Mesenchymal stem cell (in vitro differentiated cells and primary cell): ENCODE measurements around the gene NKAIN2.

Experiments used
- DNase-seq: peaks from one replicate; pipeline ENCODE4 v3.0.0-alpha.2; 2013
- H2AFZ ChIP-seq: one replicate; pipeline ENCODE4 v1.6.1; 2013; ENCODE audit warnings: low read depth, mild to moderate bottlenecking, control low read depth, inconsistent platforms, low read length, moderate library complexity
- H2AK5ac ChIP-seq: 2 replicates; pipeline ENCODE4 v1.6.1; 2013; ENCODE audit warnings: low read length, moderate library complexity, mild to moderate bottlenecking, inconsistent platforms; ENCODE audit not compliant: severe bottlenecking
- H2BK120ac ChIP-seq: one replicate; pipeline ENCODE4 v1.6.1; 2013; ENCODE audit warnings: low read depth, mild to moderate bottlenecking, inconsistent platforms, low read length, moderate library complexity
- H2BK12ac ChIP-seq, 2 experiments: one replicate each; pipeline ENCODE4 v1.6.1; 2013; ENCODE audit warnings: inconsistent platforms in 2 of 2, low read length in 2 of 2, mild to moderate bottlenecking in 2 of 2, moderate library complexity in 2 of 2, control low read depth in 1 of 2
- H2BK15ac ChIP-seq: one replicate; pipeline ENCODE4 v1.6.1; 2013; ENCODE audit warnings: mild to moderate bottlenecking, low read depth, inconsistent platforms; ENCODE audit not compliant: poor library complexity, severe bottlenecking
- H2BK5ac ChIP-seq: 2 replicates; pipeline ENCODE4 v1.6.1; 2013; ENCODE audit warnings: low read depth, mild to moderate bottlenecking, low read length, control low read depth, inconsistent platforms; ENCODE audit not compliant: poor library complexity, severe bottlenecking
- H3K14ac ChIP-seq, 2 experiments: one replicate each; pipeline ENCODE4 v1.6.1; 2013; ENCODE audit warnings: inconsistent platforms in 2 of 2, low read length in 2 of 2, control low read depth in 1 of 2, mild to moderate bottlenecking in 1 of 2, moderate library complexity in 1 of 2
- H3K18ac ChIP-seq, 2 experiments: one replicate each; pipeline ENCODE4 v1.6.1; 2013; ENCODE audit warnings: inconsistent platforms in 2 of 2, low read length in 2 of 2, control low read depth in 1 of 2, low read depth in 1 of 2, mild to moderate bottlenecking in 1 of 2
- H3K23ac ChIP-seq, 2 experiments: one replicate each; pipeline ENCODE4 v1.6.1; 2013; ENCODE audit warnings: inconsistent platforms in 2 of 2, low read length in 2 of 2, mild to moderate bottlenecking in 2 of 2, moderate library complexity in 2 of 2, control low read depth in 1 of 2
- H3K27ac ChIP-seq: 2 replicates; pipeline ENCODE4 v1.5.1; 2013; ENCODE audit warnings: mild to moderate bottlenecking, moderate library complexity, low read length, control low read depth, inconsistent platforms; ENCODE audit not compliant: poor library complexity, severe bottlenecking
- H3K27me3 ChIP-seq, 2 experiments: 2 replicates each; pipeline versions ENCODE4 v1.6.1 to v1.7.0; 2013; ENCODE audit warnings: low read length in 2 of 2, mild to moderate bottlenecking in 2 of 2, moderate library complexity in 2 of 2, control low read depth in 1 of 2, inconsistent platforms in 1 of 2; ENCODE audit not compliant: control insufficient read depth in 1 of 2, insufficient read depth in 1 of 2
- H3K36me3 ChIP-seq, 2 experiments: 2 replicates each; pipeline versions ENCODE4 v1.6.1 to v1.7.0; 2013; ENCODE audit warnings: low read length in 2 of 2, control low read depth in 1 of 2, inconsistent platforms in 1 of 2, low read depth in 1 of 2, mild to moderate bottlenecking in 1 of 2; ENCODE audit not compliant: insufficient read depth in 2 of 2, control insufficient read depth in 1 of 2
- H3K4ac ChIP-seq, 2 experiments: one replicate each; pipeline ENCODE4 v1.6.1; 2013; ENCODE audit warnings: inconsistent platforms in 2 of 2, low read length in 2 of 2, mild to moderate bottlenecking in 2 of 2, moderate library complexity in 2 of 2, control low read depth in 1 of 2, low read depth in 1 of 2
- H3K4me1 ChIP-seq: 2 replicates; pipeline ENCODE4 v1.6.1; 2013; ENCODE audit warnings: low read depth, low read length, control low read depth; ENCODE audit not compliant: control insufficient read depth, insufficient read depth
- H3K4me2 ChIP-seq: 2 replicates; pipeline ENCODE4 v1.6.1; 2013; ENCODE audit warnings: low read length, mild to moderate bottlenecking, inconsistent platforms; ENCODE audit not compliant: poor library complexity, severe bottlenecking
- H3K4me3 ChIP-seq, 2 experiments: 2 replicates each; pipeline versions ENCODE4 v1.5.1 to v1.7.0; 2013; ENCODE audit warnings: low read length in 2 of 2, mild to moderate bottlenecking in 2 of 2, control low read depth in 1 of 2, low read depth in 1 of 2; ENCODE audit not compliant: insufficient read depth in 1 of 2
- H3K79me1 ChIP-seq: replicated peaks from 2 replicates; pipeline ENCODE4 v1.6.1; 2013; ENCODE audit warnings: mild to moderate bottlenecking, control low read depth, low read length, inconsistent platforms; ENCODE audit not compliant: poor library complexity, severe bottlenecking
- H3K9ac ChIP-seq: 2 replicates; pipeline ENCODE4 v1.7.0; 2013; ENCODE audit warnings: mild to moderate bottlenecking, low read length, moderate library complexity
- H3K9me3 ChIP-seq: 2 replicates; pipeline ENCODE4 v1.7.0; 2013; ENCODE audit warnings: mild to moderate bottlenecking, low read length; ENCODE audit not compliant: control insufficient read depth
- H4K8ac ChIP-seq: one replicate; pipeline ENCODE4 v1.6.1; 2013; ENCODE audit warnings: inconsistent platforms, mild to moderate bottlenecking, low read length, moderate library complexity
- H4K91ac ChIP-seq: one replicate; pipeline ENCODE4 v1.6.1; 2013; ENCODE audit warnings: mild to moderate bottlenecking, low read length, inconsistent platforms
- WGBS: methylation state at CpG from one replicate; pipeline ENCODE4 v1.1.7; 2013; ENCODE audit warnings: mixed read lengths; 5-methylcytosine and 5-hydroxymethylcytosine counted together

Gene NKAIN2

GRCh38 chr6:124655866-124656265 lies 852.2 kb downstream of the NKAIN2 start:
- no peaks in the 10 kb centered on the region for H3K79me1 ChIP-seq
- no peak overlapping the region for H3K9ac ChIP-seq
- no peaks in the 10 kb centered on the region for H3K27me3 ChIP-seq
- H3K4me2 ChIP-seq = no peak overlapping the region
- no peak overlapping the region for H3K14ac ChIP-seq
- no peak overlapping the region for H2BK120ac ChIP-seq
- no peaks in the 10 kb centered on the region for H3K9me3 ChIP-seq
- no peak for DNase-seq
- no peak overlapping the region for H3K27ac ChIP-seq
- H2BK15ac ChIP-seq = no peak overlapping the region
- WGBS = 80% methylated on average over 1 of the region's 1 CpG
- no peak overlapping the region for H3K23ac ChIP-seq
- H2BK5ac ChIP-seq = no peak overlapping the region
- no peak overlapping the region for H2AFZ ChIP-seq
- no peak overlapping the region for H2AK5ac ChIP-seq
- no peak overlapping the region for H3K18ac ChIP-seq
- H2BK12ac ChIP-seq = no peak overlapping the region
- no peak overlapping the region for H4K8ac ChIP-seq
- no peak overlapping the region for H3K4me3 ChIP-seq
- no peak overlapping the region for H3K4ac ChIP-seq
- no peak overlapping the region for H4K91ac ChIP-seq
- H3K4me1 ChIP-seq = no peaks in the 10 kb centered on the region
- H3K36me3 ChIP-seq = no peaks in the 10 kb centered on the region

- Histone ChIP-seq H3K4ac (no peak overlapping the region), H3K23ac (no peak overlapping the region), H3K18ac (no peak overlapping the region), H2BK5ac (no peak overlapping the region), H3K9me3 (no peaks in the 10 kb centered on the region), H2AFZ (no peak overlapping the region), H2BK12ac (no peak overlapping the region), H3K14ac (no peak overlapping the region), H3K27me3 (no peaks in the 10 kb centered on the region), H2BK15ac (no peak overlapping the region), H3K4me1 (no peaks in the 10 kb centered on the region), H2AK5ac (no peak overlapping the region), H4K91ac (no peak overlapping the region), H4K8ac (no peak overlapping the region), H3K27ac (no peak overlapping the region), H3K79me1 (no peaks in the 10 kb centered on the region), H3K4me2 (no peak overlapping the region), H3K9ac (no peak overlapping the region), H3K36me3 (no peaks in the 10 kb centered on the region), H2BK120ac (no peak overlapping the region), H3K4me3 (no peak overlapping the region)
- DNase-seq = no peak
- 94% methylated on average over 8 of the region's 8 CpGs for WGBS
Observed at GRCh38 chr6:124658053-124658452, 854.4 kb downstream of the NKAIN2 start.

- Histone ChIP-seq H3K9me3 (no peaks in the 10 kb centered on the region), H2BK120ac (no peak overlapping the region), H3K18ac (no peak overlapping the region), H3K4me1 (no peaks in the 10 kb centered on the region), H2AFZ (no peak overlapping the region), H3K36me3 (no peaks in the 10 kb centered on the region), H4K8ac (no peak overlapping the region), H3K79me1 (no peaks in the 10 kb centered on the region), H4K91ac (no peak overlapping the region), H3K27ac (no peak overlapping the region), H3K4me2 (no peak overlapping the region), H3K23ac (no peak overlapping the region), H2BK5ac (no peak overlapping the region), H2AK5ac (no peak overlapping the region), H3K14ac (no peak overlapping the region), H3K9ac (no peak overlapping the region), H3K4ac (no peak overlapping the region), H2BK12ac (no peak overlapping the region), H3K27me3 (no peaks in the 10 kb centered on the region), H3K4me3 (no peak overlapping the region), H2BK15ac (no peak overlapping the region)
- 100% methylated on average over 1 of the region's 1 CpG for WGBS
- no peak for DNase-seq
Observed at GRCh38 chr6:124659427-124659826, 855.8 kb downstream of the NKAIN2 start.

GRCh38 chr6:124660185-124660584 lies 856.5 kb downstream of the NKAIN2 start:
- Histone ChIP-seq H2BK15ac (no peak overlapping the region), H2AK5ac (no peak overlapping the region), H3K27me3 (no peaks in the 10 kb centered on the region), H2BK5ac (no peak overlapping the region), H3K9me3 (no peaks in the 10 kb centered on the region), H3K4me2 (no peak overlapping the region), H3K4me1 (no peaks in the 10 kb centered on the region), H3K14ac (no peak overlapping the region), H3K18ac (no peak overlapping the region), H3K23ac (no peak overlapping the region), H2AFZ (no peak overlapping the region), H2BK120ac (no peak overlapping the region), H3K4me3 (no peak overlapping the region), H2BK12ac (no peak overlapping the region), H3K4ac (no peak overlapping the region), H4K8ac (no peak overlapping the region), H3K9ac (no peak overlapping the region), H3K27ac (no peak overlapping the region), H4K91ac (no peak overlapping the region), H3K79me1 (no peaks in the 10 kb centered on the region), H3K36me3 (no peaks in the 10 kb centered on the region)
- no CpG with 5 or more reads among the region's 2 CpGs for whole genome bisulfite sequencing
- DNase-seq = no peak
